Activated CD8-positive, alpha-beta memory T cell treated with anti-CD3 and anti-CD28 coated beads, Interleukin-2, amount 10 ng/mL, durations not matched to agents 7 days and 5 days (primary cell): ENCODE measurements around the gene TPSD1. TPM values are rescaled to one million over a fixed set of nuclear protein-coding genes. Genes with fewer than 3 reads are reported as not detected.
A peak's percentile ranks its signal among the peaks of the same experiment; 100 is the strongest.
"Not testable (repeated sequence)": the region's sequence is repeated elsewhere in the genome, so short reads cannot be mapped to it uniquely, and the experiment has no call there.

Experiments
- ATAC-seq: fragments of 150-1000 bp; cut with Tn5 transposase; one replicate; pipeline ENCODE4 v1.10.0; 2021; ENCODE audit warnings: moderate library complexity
- CTCF ChIA-PET: fragments of 350-600 bp; sonication (Branson Sonifier 250); formaldehyde crosslinking; loops from one replicate; lab custom pipeline; 2021; ENCODE audit warnings: antibody characterized with exemption; lab: Charles Lee
- DNase-seq: peaks from one replicate; pipeline ENCODE4 v3.0.0-alpha.2; 2020
- H3K27ac Mint-ChIP-seq: one replicate; pipeline ENCODE4 v1.8.0; 2021; ENCODE audit warnings: mild to moderate bottlenecking, mixed read lengths
- H3K27me3 Mint-ChIP-seq: one replicate; pipeline ENCODE4 v1.8.0; 2021; ENCODE audit warnings: mixed read lengths
- H3K36me3 Mint-ChIP-seq: one replicate; pipeline ENCODE4 v1.8.0; 2021; ENCODE audit warnings: mild to moderate bottlenecking, mixed read lengths
- H3K4me1 Mint-ChIP-seq: one replicate; pipeline ENCODE4 v1.8.0; 2021; ENCODE audit warnings: mixed read lengths
- H3K4me3 Mint-ChIP-seq: one replicate; pipeline ENCODE4 v1.8.0; 2021; ENCODE audit warnings: mild to moderate bottlenecking, moderate library complexity, mixed read lengths
- H3K9me3 Mint-ChIP-seq: one replicate; pipeline ENCODE4 v1.8.0; 2022; ENCODE audit warnings: low read depth, mixed read lengths
- total RNA-seq, 2 experiments: library from RNA; stranded (reverse); gene quantifications; one replicate each; pipeline ENCODE4 v1.2.3, GENCODE V29; 2021

The TPSD1 gene
- not detected for total RNA-seq

GRCh38 chr16:1255276-1256122, at the start of gene TPSD1:
TSS of gene TPSD1 (plus strand) at chr16:1256069. CDS start at chr16:1256281, 212 bp downstream.
- DNase-seq, H3K36me3 Mint-ChIP-seq, CTCF ChIA-PET, ATAC-seq, H3K4me3 Mint-ChIP-seq, H3K27ac Mint-ChIP-seq, H3K9me3 Mint-ChIP-seq, H3K27me3 Mint-ChIP-seq, H3K4me1 Mint-ChIP-seq: not testable (repeated sequence)

GRCh38 chr16:1206326-1206725, 49.5 kb upstream of the TPSD1 start:
- no peak for ATAC-seq

GRCh38 chr16:1206786-1207185, 49.1 kb upstream of the TPSD1 start:
- no peak overlapping the region for H3K27ac Mint-ChIP-seq
- no peak overlapping the region for H3K4me3 Mint-ChIP-seq
- no peak for ATAC-seq
- no peak for DNase-seq
- H3K27me3 Mint-ChIP-seq: no peaks in the 10 kb centered on the region
- H3K9me3 Mint-ChIP-seq: no peaks in the 10 kb centered on the region
- CTCF ChIA-PET: no interaction called here
- no peaks in the 10 kb centered on the region for H3K36me3 Mint-ChIP-seq
- peaks cover 4% of the 10 kb centered on the region for H3K4me1 Mint-ChIP-seq

More at GRCh38 chr16:1206326-1206725, 49.5 kb upstream of the TPSD1 start:
- peaks cover 4% of the 10 kb centered on the region for H3K4me1 Mint-ChIP-seq
- H3K4me3 Mint-ChIP-seq: no peak overlapping the region
- no peak overlapping the region for H3K27ac Mint-ChIP-seq
- H3K9me3 Mint-ChIP-seq: no peaks in the 10 kb centered on the region
- no peaks in the 10 kb centered on the region for H3K27me3 Mint-ChIP-seq
- CTCF ChIA-PET: no interaction called here
- DNase-seq: no peak
- H3K36me3 Mint-ChIP-seq: no peaks in the 10 kb centered on the region

- Mint-ChIP-seq H3K4me3 (peak overlapping the region; percentile 44), H3K9me3 (no peaks in the 10 kb centered on the region), H3K27me3 (no peaks in the 10 kb centered on the region), H3K36me3 (no peaks in the 10 kb centered on the region), H3K4me1 (peaks cover 4% of the 10 kb centered on the region), H3K27ac (peak overlapping the region; percentile 76)
- ATAC-seq: peak; percentile 79
- DNase-seq: peak; percentile 54
- CTCF ChIA-PET: no interaction called here
Observed at GRCh38 chr16:1208239-1208830, 47.5 kb upstream of the TPSD1 start.

GRCh38 chr16:1209081-1209480, 46.8 kb upstream of the TPSD1 start:
- Mint-ChIP-seq H3K27me3 (no peaks in the 10 kb centered on the region), H3K9me3 (no peaks in the 10 kb centered on the region), H3K36me3 (no peaks in the 10 kb centered on the region), H3K4me3 (no peak overlapping the region), H3K27ac (no peak overlapping the region), H3K4me1 (peaks cover 4% of the 10 kb centered on the region)
- CTCF ChIA-PET: no interaction called here
- no peak for ATAC-seq
- DNase-seq: no peak

- H3K9me3 Mint-ChIP-seq: no peaks in the 10 kb centered on the region
- no peaks in the 10 kb centered on the region for H3K36me3 Mint-ChIP-seq
- H3K4me3 Mint-ChIP-seq: no peak overlapping the region
- no peaks in the 10 kb centered on the region for H3K27me3 Mint-ChIP-seq
- ATAC-seq (no peak), DNase-seq (no peak)
- no peak overlapping the region for H3K27ac Mint-ChIP-seq
- peaks cover 4% of the 10 kb centered on the region for H3K4me1 Mint-ChIP-seq
- CTCF ChIA-PET: no interaction called here
Observed at GRCh38 chr16:1210461-1210860, 45.4 kb upstream of the TPSD1 start.

- H3K4me3 Mint-ChIP-seq: no peak overlapping the region
- no peaks in the 10 kb centered on the region for H3K36me3 Mint-ChIP-seq
- DNase-seq (no peak), ATAC-seq (no peak)
- no peak overlapping the region for H3K27ac Mint-ChIP-seq
- CTCF ChIA-PET: no interaction called here
- no peaks in the 10 kb centered on the region for H3K27me3 Mint-ChIP-seq
- H3K9me3 Mint-ChIP-seq: no peaks in the 10 kb centered on the region
- peaks cover 4% of the 10 kb centered on the region for H3K4me1 Mint-ChIP-seq
Observed at GRCh38 chr16:1211451-1212268, 44.2 kb upstream of the TPSD1 start.

- no peaks in the 10 kb centered on the region for H3K9me3 Mint-ChIP-seq
- DNase-seq: no peak
- CTCF ChIA-PET: no interaction called here
Observed at GRCh38 chr16:1212616-1213194, 43.2 kb upstream of the TPSD1 start.

GRCh38 chr16:1213231-1213630, 42.6 kb upstream of the TPSD1 start:
- Mint-ChIP-seq H3K36me3 (no peaks in the 10 kb centered on the region), H3K4me3 (no peak overlapping the region), H3K27ac (no peak overlapping the region), H3K9me3 (no peaks in the 10 kb centered on the region), H3K27me3 (no peaks in the 10 kb centered on the region), H3K4me1 (peaks cover 2% of the 10 kb centered on the region)
- no peak for ATAC-seq
- DNase-seq: no peak
- CTCF ChIA-PET: no interaction called here

More at GRCh38 chr16:1212616-1213194, 43.2 kb upstream of the TPSD1 start:
- Mint-ChIP-seq H3K27ac (no peak overlapping the region), H3K4me1 (peaks cover 4% of the 10 kb centered on the region), H3K36me3 (no peaks in the 10 kb centered on the region), H3K4me3 (no peak overlapping the region), H3K27me3 (no peaks in the 10 kb centered on the region)
- no peak for ATAC-seq

- DNase-seq: no peak
- Mint-ChIP-seq H3K36me3 (no peaks in the 10 kb centered on the region), H3K27ac (no peak overlapping the region), H3K4me3 (no peak overlapping the region), H3K27me3 (no peaks in the 10 kb centered on the region), H3K9me3 (no peaks in the 10 kb centered on the region), H3K4me1 (no peaks in the 10 kb centered on the region)
- CTCF ChIA-PET: no interaction called here
- no peak for ATAC-seq
Observed at GRCh38 chr16:1213796-1214372, 42.0 kb upstream of the TPSD1 start.

- H3K36me3 Mint-ChIP-seq: no peaks in the 10 kb centered on the region
- no peak for ATAC-seq
- H3K4me3 Mint-ChIP-seq: no peak overlapping the region
- no peak for DNase-seq
- no peaks in the 10 kb centered on the region for H3K27me3 Mint-ChIP-seq
- no peak overlapping the region for H3K27ac Mint-ChIP-seq
- no peaks in the 10 kb centered on the region for H3K4me1 Mint-ChIP-seq
- no peaks in the 10 kb centered on the region for H3K9me3 Mint-ChIP-seq
- CTCF ChIA-PET: no interaction called here
Observed at GRCh38 chr16:1214719-1215118, 41.1 kb upstream of the TPSD1 start.

GRCh38 chr16:1215574-1216295, 40.1 kb upstream of the TPSD1 start:
- Mint-ChIP-seq H3K36me3 (no peaks in the 10 kb centered on the region), H3K27me3 (no peaks in the 10 kb centered on the region), H3K4me3 (no peak overlapping the region), H3K9me3 (no peaks in the 10 kb centered on the region), H3K27ac (no peak overlapping the region), H3K4me1 (no peaks in the 10 kb centered on the region)
- ATAC-seq (no peak), DNase-seq (no peak)
- CTCF ChIA-PET: no interaction called here

GRCh38 chr16:1216296-1216619, 39.6 kb upstream of the TPSD1 start:
- ATAC-seq (no peak), DNase-seq (no peak)
- Mint-ChIP-seq H3K27me3 (no peaks in the 10 kb centered on the region), H3K4me3 (no peak overlapping the region), H3K4me1 (no peaks in the 10 kb centered on the region), H3K9me3 (no peaks in the 10 kb centered on the region), H3K27ac (no peak overlapping the region), H3K36me3 (no peaks in the 10 kb centered on the region)
- CTCF ChIA-PET: no interaction called here
